Left lung (tissue), 10 donors: ENCODE measurements around the gene CYGB. TPM values are rescaled to one million over a fixed set of nuclear protein-coding genes. Genes with fewer than 3 reads are reported as not detected.

Source experiments
- ATAC-seq: fragments of 200-7000 bp; cut with Tn5 transposase; one replicate; pipeline ENCODE4 v1.9.1; 2020; ENCODE audit warnings: moderate library complexity
- DNase-seq, 4 donors: peaks; one replicate each; pipeline ENCODE4 v3.0.0-alpha.2; 2013 to 2020
- H3K27ac ChIP-seq, 2 donors: fragments of 200-600 bp; sonication (generic) in 1 of 2; one replicate each; pipeline versions ENCODE4 v1.5.0 to v1.8.0; 2020 to 2021
- H3K27me3 ChIP-seq, 2 donors: fragments of 200-600 bp; sonication (generic) in 1 of 2; one replicate each; pipeline versions ENCODE4 v1.5.0 to v1.8.0; 2020 to 2021
- H3K36me3 ChIP-seq, 2 donors: fragments of 200-600 bp; sonication (generic) in 1 of 2; one replicate each; pipeline versions ENCODE4 v1.5.0 to v1.8.0; 2020 to 2021
- H3K4me1 ChIP-seq, 2 donors: fragments of 200-600 bp; one replicate each; pipeline ENCODE4 v1.8.0; 2021
- H3K4me3 ChIP-seq, 2 donors: fragments of 200-600 bp; sonication (generic) in 1 of 2; one replicate each; pipeline versions ENCODE4 v1.5.0 to v1.8.0; 2020 to 2021; ENCODE audit warnings: mild to moderate bottlenecking in 1 of 2
- H3K9me3 ChIP-seq, 2 donors: fragments of 200-600 bp; sonication (generic) in 1 of 2; one replicate each; pipeline versions ENCODE4 v1.5.0 to v1.8.0; 2020 to 2021
- CTCF ChIP-seq, 2 donors: fragments of 200-600 bp; sonication (generic) in 1 of 2; IDR thresholded peaks; one replicate each; pipeline versions ENCODE4 v1.5.0 to v1.8.0; 2021; ENCODE audit warnings: antibody characterized with exemption in 2 of 2
- intact Hi-C, 2 donors: fragments of 100-400 bp; cut with DNase I; formaldehyde crosslinking; loops; one replicate each; pipeline versions ENCODE4 v1.11.2 to v1.14.2; 2022
- polyA plus RNA-seq, 6 donors: library from polyadenylated mRNA; unstranded; fragments of 120-200 nt; gene quantifications; one replicate each; pipeline ENCODE4 v1.2.1, GENCODE V29; 2013; ENCODE audit not compliant: insufficient read length in 6 of 6
- total RNA-seq, 2 donors: library from RNA; stranded (reverse); fragmentation: NEBNext Ultra II Directional; extraction: Animal tissue kit (Norgen Biotek cat#: 25700); gene quantifications; one replicate each; pipeline ENCODE4 v1.2.1, GENCODE V29; 2021
- donor health status: DM: no; HTN: yes; CAD: no.
- donor health status: DM: no; HTN: no; CAD: no.

CYGB gene
- total and polyA plus RNA-seq, 8 donors, result 10.2 to 37.1 (median 26.4) TPM

GRCh38 chr17:76497979-76498875, 39.3 kb downstream of the CYGB start:
- DNase-seq (peak in 3 of 4 donors; percentile 74 to 89 (median 81)), ATAC-seq (peak; percentile 62)
- Histone ChIP-seq H3K27me3 (no peaks in the 10 kb centered on the region), H3K27ac (peak overlapping the region; percentile 79 to 87), H3K4me3 (peak overlapping the region in 1 of 2 donors; percentile 25), H3K36me3 (peaks cover 0 to 15% of the 10 kb centered on the region in 2 donors), H3K9me3 (no peaks in the 10 kb centered on the region), H3K4me1 (peaks cover 41 to 89% of the 10 kb centered on the region in 2 donors)
- intact Hi-C loops, result no loop called here
- TF ChIP-seq CTCF (IDR thresholded peaks at IDR 0.05), result no peak

DNA sequence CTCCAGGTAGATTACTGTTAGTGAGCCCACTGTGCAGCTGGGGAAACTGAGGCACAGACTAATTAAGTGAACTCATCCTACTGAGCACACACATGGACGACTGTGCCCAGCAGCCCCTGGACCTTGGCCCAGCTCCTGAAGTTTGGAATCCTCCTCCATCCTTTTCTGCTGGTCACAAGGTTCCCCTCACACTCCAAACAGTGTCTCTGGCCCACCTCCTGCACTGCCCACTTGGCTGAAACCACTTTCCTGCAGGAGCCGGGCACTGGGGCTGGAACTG, 39.9 kb downstream of the CYGB start:
- TF ChIP-seq CTCF (IDR thresholded peaks at IDR 0.05), result no peak
- DNase-seq (no peak), ATAC-seq (no peak)
- peak overlapping the region; percentile 79 for H3K27ac ChIP-seq
- H3K36me3 ChIP-seq, result peaks cover 0 to 15% of the 10 kb centered on the region in 2 donors
- H3K4me1 ChIP-seq, result peaks cover 45 to 91% of the 10 kb centered on the region in 2 donors
- H3K4me3 ChIP-seq, result peak overlapping the region in 1 of 2 donors; percentile 25
- intact Hi-C loops, result no loop called here
- no peaks in the 10 kb centered on the region for H3K9me3 ChIP-seq
- no peaks in the 10 kb centered on the region for H3K27me3 ChIP-seq

- Histone ChIP-seq H3K9me3 (no peaks in the 10 kb centered on the region), H3K4me3 (no peak overlapping the region), H3K27me3 (no peaks in the 10 kb centered on the region), H3K27ac (peak overlapping the region in 1 of 2 donors; percentile 97), H3K4me1 (peaks cover 36 to 91% of the 10 kb centered on the region in 2 donors), H3K36me3 (peaks cover 0 to 15% of the 10 kb centered on the region in 2 donors)
- no peak for TF ChIP-seq CTCF (IDR thresholded peaks at IDR 0.05)
- intact Hi-C loops, result no loop called here
- ATAC-seq, result no peak
- no peak for DNase-seq
Measured at GRCh38 chr17:76496464-76496863, 41.0 kb downstream of the CYGB start.

- no peak for TF ChIP-seq CTCF (IDR thresholded peaks at IDR 0.05)
- Histone ChIP-seq H3K27me3 (no peaks in the 10 kb centered on the region), H3K27ac (peak overlapping the region in 1 of 2 donors; percentile 97), H3K36me3 (peaks cover 0 to 15% of the 10 kb centered on the region in 2 donors), H3K4me3 (no peak overlapping the region), H3K9me3 (no peaks in the 10 kb centered on the region), H3K4me1 (peaks cover 36 to 96% of the 10 kb centered on the region in 2 donors)
- no peak for DNase-seq
- intact Hi-C loops, result no loop called here
- ATAC-seq, result no peak
Measured at GRCh38 chr17:76495663-76496400, 41.7 kb downstream of the CYGB start.
